Mucosa of stomach (tissue), 1 donor: ENCODE data around the gene ARPC5L.
"Not testable (repeated sequence)": the region's sequence is repeated elsewhere in the genome, so short reads cannot be mapped to it uniquely, and the experiment has no call there.

Source experiments
- H3K27me3 ChIP-seq: one replicate; pipeline ENCODE4 v1.7.0; 2013; ENCODE audit warnings: mild to moderate bottlenecking, low read length; ENCODE audit not compliant: control insufficient read depth, insufficient read depth
- H3K36me3 ChIP-seq: one replicate; pipeline ENCODE4 v1.7.0; 2013; ENCODE audit warnings: low read length; ENCODE audit not compliant: control insufficient read depth, insufficient read depth
- H3K4me1 ChIP-seq: one replicate; pipeline ENCODE4 v1.7.0; 2013; ENCODE audit warnings: mild to moderate bottlenecking, low read length; ENCODE audit not compliant: control insufficient read depth, insufficient read depth
- H3K4me3 ChIP-seq: one replicate; pipeline ENCODE4 v1.7.0; 2013; ENCODE audit warnings: low read length
- H3K9ac ChIP-seq: one replicate; pipeline ENCODE4 v1.7.0; 2013; ENCODE audit warnings: mild to moderate bottlenecking, low read length, moderate library complexity
- H3K9me3 ChIP-seq: one replicate; pipeline ENCODE4 v1.7.0; 2013; ENCODE audit warnings: mild to moderate bottlenecking, low read length, moderate library complexity; ENCODE audit not compliant: control insufficient read depth
- donor health status: Pancreatic carcinoma.

ARPC5L gene

GRCh38 chr9:124830593-124830992 lies 31.3 kb upstream of the ARPC5L start:
- Histone ChIP-seq H3K9me3 (no peaks in the 10 kb centered on the region), H3K4me3 (no peak overlapping the region), H3K36me3 (no peaks in the 10 kb centered on the region), H3K27me3 (no peaks in the 10 kb centered on the region), H3K9ac (no peak overlapping the region), H3K4me1 (peaks cover 11% of the 10 kb centered on the region)

GRCh38 chr9:124831642-124832364 lies 30.1 kb upstream of the ARPC5L start:
- H3K27me3 ChIP-seq = peaks cover 4% of the 10 kb centered on the region
- no peak overlapping the region for H3K9ac ChIP-seq
- H3K36me3 ChIP-seq = no peaks in the 10 kb centered on the region
- H3K4me1 ChIP-seq = peaks cover 11% of the 10 kb centered on the region
- H3K4me3 ChIP-seq = no peak overlapping the region
- no peaks in the 10 kb centered on the region for H3K9me3 ChIP-seq

- H3K9ac ChIP-seq = no peak overlapping the region
Observed at GRCh38 chr9:124834591-124834990, 27.3 kb upstream of the ARPC5L start.

GRCh38 chr9:124835026-124835557 lies 26.8 kb upstream of the ARPC5L start:
- no peaks in the 10 kb centered on the region for H3K36me3 ChIP-seq

More at GRCh38 chr9:124834591-124834990, 27.3 kb upstream of the ARPC5L start:
- H3K27me3 ChIP-seq = peaks cover 4% of the 10 kb centered on the region
- peaks cover 11% of the 10 kb centered on the region for H3K4me1 ChIP-seq
- no peaks in the 10 kb centered on the region for H3K9me3 ChIP-seq
- no peaks in the 10 kb centered on the region for H3K36me3 ChIP-seq
- H3K4me3 ChIP-seq = no peak overlapping the region

GRCh38 chr9:124838132-124838531 lies 23.8 kb upstream of the ARPC5L start:
- not testable (repeated sequence) for H3K27me3 ChIP-seq, H3K9ac ChIP-seq, H3K36me3 ChIP-seq, H3K9me3 ChIP-seq, H3K4me3 ChIP-seq
- H3K4me1 ChIP-seq = peaks cover 11% of the 10 kb centered on the region

More at GRCh38 chr9:124835026-124835557, 26.8 kb upstream of the ARPC5L start:
- Histone ChIP-seq H3K9me3 (no peaks in the 10 kb centered on the region), H3K9ac (no peak overlapping the region), H3K4me3 (no peak overlapping the region), H3K4me1 (peaks cover 11% of the 10 kb centered on the region), H3K27me3 (peaks cover 4% of the 10 kb centered on the region)

- H3K27me3 ChIP-seq, H3K4me3 ChIP-seq, H3K9ac ChIP-seq, H3K9me3 ChIP-seq, H3K36me3 ChIP-seq: not testable (repeated sequence)
- peaks cover 11% of the 10 kb centered on the region for H3K4me1 ChIP-seq
Observed at GRCh38 chr9:124838567-124839275, 23.2 kb upstream of the ARPC5L start.

- Histone ChIP-seq H3K4me1 (peaks cover 8% of the 10 kb centered on the region), H3K4me3 (no peak overlapping the region), H3K36me3 (no peaks in the 10 kb centered on the region), H3K9ac (no peak overlapping the region), H3K27me3 (peaks cover 4% of the 10 kb centered on the region), H3K9me3 (no peaks in the 10 kb centered on the region)
Observed at GRCh38 chr9:124839612-124840299, 22.2 kb upstream of the ARPC5L start.

- H3K9me3 ChIP-seq = no peaks in the 10 kb centered on the region
- no peaks in the 10 kb centered on the region for H3K36me3 ChIP-seq
- peaks cover 4% of the 10 kb centered on the region for H3K27me3 ChIP-seq
- no peak overlapping the region for H3K9ac ChIP-seq
- peaks cover 1% of the 10 kb centered on the region for H3K4me1 ChIP-seq
- H3K4me3 ChIP-seq = no peak overlapping the region
Observed at GRCh38 chr9:124840300-124840833, 21.6 kb upstream of the ARPC5L start.

GRCh38 chr9:124841075-124841821 lies 20.7 kb upstream of the ARPC5L start:
- Histone ChIP-seq H3K27me3 (peaks cover 4% of the 10 kb centered on the region), H3K9ac (no peak overlapping the region), H3K9me3 (no peaks in the 10 kb centered on the region), H3K4me1 (no peaks in the 10 kb centered on the region), H3K36me3 (no peaks in the 10 kb centered on the region), H3K4me3 (no peak overlapping the region)

- H3K4me1 ChIP-seq = no peaks in the 10 kb centered on the region
- H3K27me3 ChIP-seq = no peaks in the 10 kb centered on the region
- no peaks in the 10 kb centered on the region for H3K9me3 ChIP-seq
- no peaks in the 10 kb centered on the region for H3K36me3 ChIP-seq
- H3K4me3 ChIP-seq = no peak overlapping the region
- no peak overlapping the region for H3K9ac ChIP-seq
Observed at GRCh38 chr9:124843456-124844034, 18.4 kb upstream of the ARPC5L start.

GRCh38 chr9:124844291-124844690 lies 17.6 kb upstream of the ARPC5L start:
- H3K36me3 ChIP-seq = no peaks in the 10 kb centered on the region
- no peaks in the 10 kb centered on the region for H3K4me1 ChIP-seq
- no peaks in the 10 kb centered on the region for H3K9me3 ChIP-seq
- no peak overlapping the region for H3K9ac ChIP-seq
- H3K27me3 ChIP-seq = no peaks in the 10 kb centered on the region
- H3K4me3 ChIP-seq = no peak overlapping the region
